ENCODE data around the gene KLHDC4.

The KLHDC4 gene

GRCh38 chr16:87709677-87710076 lies 56.1 kb downstream of the KLHDC4 start:
- no peak overlapping the region for H3K27ac ChIP-seq (ENCODE audit: low read depth, low read length)
- no peaks in the 10 kb centered on the region for H3K27me3 ChIP-seq (ENCODE audit: control insufficient read depth in 5 of 5, insufficient read depth in 4 of 5, low read length in 5 of 5)
- H3K9me3 ChIP-seq (ENCODE audit: control insufficient read depth in 5 of 5, low read length in 5 of 5), result no peaks in the 10 kb centered on the region
- peaks cover 0 to 88% (median 62%) of the 10 kb centered on the region in 5 donors for H3K36me3 ChIP-seq (ENCODE audit: control insufficient read depth in 5 of 5, insufficient read depth in 5 of 5, low read length in 5 of 5)
- no peak overlapping the region for H3K9ac ChIP-seq (ENCODE audit: low read length in 5 of 5)
- no peaks in the 10 kb centered on the region for H3K4me1 ChIP-seq (ENCODE audit: control insufficient read depth in 5 of 5, insufficient read depth in 5 of 5, low read length in 5 of 5)
- no peak overlapping the region for H3K4me3 ChIP-seq (ENCODE audit: low read depth in 1 of 5, low read length in 5 of 5)

GRCh38 chr16:87708881-87709638 lies 56.7 kb downstream of the KLHDC4 start:
- Histone ChIP-seq H3K4me3 (ENCODE audit: low read depth in 1 of 5, low read length in 5 of 5) (no peak overlapping the region), H3K27ac (ENCODE audit: low read depth, low read length) (no peak overlapping the region), H3K27me3 (ENCODE audit: control insufficient read depth in 5 of 5, insufficient read depth in 4 of 5, low read length in 5 of 5) (no peaks in the 10 kb centered on the region), H3K36me3 (ENCODE audit: control insufficient read depth in 5 of 5, insufficient read depth in 5 of 5, low read length in 5 of 5) (peaks cover 0 to 84% (median 56%) of the 10 kb centered on the region in 5 donors), H3K4me1 (ENCODE audit: control insufficient read depth in 5 of 5, insufficient read depth in 5 of 5, low read length in 5 of 5) (no peaks in the 10 kb centered on the region), H3K9me3 (ENCODE audit: control insufficient read depth in 5 of 5, low read length in 5 of 5) (no peaks in the 10 kb centered on the region), H3K9ac (ENCODE audit: low read length in 5 of 5) (no peak overlapping the region)

GRCh38 chr16:87707714-87708580 lies 57.8 kb downstream of the KLHDC4 start:
- no peak overlapping the region for H3K4me3 ChIP-seq (ENCODE audit: low read depth in 1 of 5, low read length in 5 of 5)
- H3K4me1 ChIP-seq (ENCODE audit: control insufficient read depth in 5 of 5, insufficient read depth in 5 of 5, low read length in 5 of 5), result no peaks in the 10 kb centered on the region
- H3K9me3 ChIP-seq (ENCODE audit: control insufficient read depth in 5 of 5, low read length in 5 of 5), result no peaks in the 10 kb centered on the region
- no peaks in the 10 kb centered on the region for H3K27me3 ChIP-seq (ENCODE audit: control insufficient read depth in 5 of 5, insufficient read depth in 4 of 5, low read length in 5 of 5)
- peaks cover 0 to 82% (median 60%) of the 10 kb centered on the region in 5 donors for H3K36me3 ChIP-seq (ENCODE audit: control insufficient read depth in 5 of 5, insufficient read depth in 5 of 5, low read length in 5 of 5)
- H3K27ac ChIP-seq (ENCODE audit: low read depth, low read length), result no peak overlapping the region
- H3K9ac ChIP-seq (ENCODE audit: low read length in 5 of 5), result no peak overlapping the region

DNA sequence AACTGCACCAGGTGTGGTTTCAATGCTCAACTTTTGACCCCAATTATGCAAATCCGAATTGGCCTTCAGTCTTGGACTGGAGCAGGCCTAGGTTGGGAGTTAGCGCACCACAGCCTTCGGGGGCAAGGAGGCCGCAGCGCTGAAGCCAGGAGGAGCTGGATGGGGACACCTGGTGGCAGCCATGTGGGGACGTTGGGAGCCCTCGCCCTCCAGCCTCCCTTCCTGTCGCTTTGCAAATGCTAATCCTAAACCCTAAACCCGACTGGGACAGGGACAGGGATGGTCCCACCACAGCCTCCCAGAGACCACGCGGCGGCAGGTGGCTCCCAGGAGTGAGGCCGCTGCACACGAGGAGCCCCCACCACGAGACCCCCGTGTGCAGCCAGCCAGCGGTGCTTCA lies 58.7 kb downstream of the KLHDC4 start:
- Histone ChIP-seq H3K4me1 (ENCODE audit: control insufficient read depth in 5 of 5, insufficient read depth in 5 of 5, low read length in 5 of 5) (peaks cover 0 to 4% (median 0%) of the 10 kb centered on the region in 5 donors), H3K27me3 (ENCODE audit: control insufficient read depth in 5 of 5, insufficient read depth in 4 of 5, low read length in 5 of 5) (no peaks in the 10 kb centered on the region), H3K27ac (ENCODE audit: low read depth, low read length) (no peak overlapping the region), H3K9me3 (ENCODE audit: control insufficient read depth in 5 of 5, low read length in 5 of 5) (no peaks in the 10 kb centered on the region), H3K9ac (ENCODE audit: low read length in 5 of 5) (no peak overlapping the region), H3K4me3 (ENCODE audit: low read depth in 1 of 5, low read length in 5 of 5) (no peak overlapping the region), H3K36me3 (ENCODE audit: control insufficient read depth in 5 of 5, insufficient read depth in 5 of 5, low read length in 5 of 5) (peaks cover 0 to 78% (median 58%) of the 10 kb centered on the region in 5 donors)

DNA sequence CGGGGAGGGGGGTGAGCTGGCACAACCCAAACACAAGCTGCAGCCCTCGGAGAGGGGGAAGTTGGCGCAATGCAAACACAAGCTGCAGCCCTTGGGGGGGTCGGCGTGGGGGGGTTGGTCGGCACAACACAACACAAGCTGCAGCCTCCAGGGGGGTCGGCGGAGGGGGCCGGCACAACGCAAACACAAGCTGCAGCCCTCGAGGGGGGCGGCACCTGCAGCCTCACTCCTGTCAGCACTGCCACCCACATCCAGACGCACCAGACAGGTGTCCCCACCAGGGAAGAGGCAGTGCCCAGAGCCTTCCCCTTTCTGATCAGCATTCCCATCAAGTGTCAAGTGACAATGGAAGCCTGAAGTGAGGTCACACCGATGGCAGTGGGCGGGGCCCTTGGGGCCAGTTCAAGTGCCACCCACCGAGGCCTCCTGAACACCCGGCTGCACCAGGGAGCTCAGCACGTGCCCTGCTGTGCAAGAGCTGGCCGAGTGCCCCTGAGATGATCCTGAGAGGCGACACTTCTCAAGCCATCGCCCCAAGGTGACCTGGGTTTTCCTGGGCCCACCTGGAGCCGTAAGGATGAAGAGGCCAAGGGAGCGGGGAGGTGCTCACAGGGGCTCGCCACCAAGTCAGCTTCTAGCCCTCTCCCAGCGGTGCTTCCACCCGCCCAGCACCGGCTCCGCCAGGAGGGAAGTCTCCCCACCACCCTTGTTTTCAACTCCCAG lies 59.3 kb downstream of the KLHDC4 start:
- Histone ChIP-seq H3K4me3 (ENCODE audit: low read depth in 1 of 5, low read length in 5 of 5) (no peak overlapping the region), H3K36me3 (ENCODE audit: control insufficient read depth in 5 of 5, insufficient read depth in 5 of 5, low read length in 5 of 5) (peaks cover 0 to 79% (median 61%) of the 10 kb centered on the region in 5 donors), H3K9me3 (ENCODE audit: control insufficient read depth in 5 of 5, low read length in 5 of 5) (no peaks in the 10 kb centered on the region), H3K27ac (ENCODE audit: low read depth, low read length) (no peak overlapping the region), H3K4me1 (ENCODE audit: control insufficient read depth in 5 of 5, insufficient read depth in 5 of 5, low read length in 5 of 5) (peaks cover 0 to 4% (median 0%) of the 10 kb centered on the region in 5 donors), H3K9ac (ENCODE audit: low read length in 5 of 5) (no peak overlapping the region), H3K27me3 (ENCODE audit: control insufficient read depth in 5 of 5, insufficient read depth in 4 of 5, low read length in 5 of 5) (no peaks in the 10 kb centered on the region)

GRCh38 chr16:87705771-87706277 lies 60.0 kb downstream of the KLHDC4 start:
- Histone ChIP-seq H3K4me1 (ENCODE audit: control insufficient read depth in 5 of 5, insufficient read depth in 5 of 5, low read length in 5 of 5) (peaks cover 0 to 4% (median 0%) of the 10 kb centered on the region in 5 donors), H3K4me3 (ENCODE audit: low read depth in 1 of 5, low read length in 5 of 5) (no peak overlapping the region), H3K27ac (ENCODE audit: low read depth, low read length) (no peak overlapping the region), H3K9me3 (ENCODE audit: control insufficient read depth in 5 of 5, low read length in 5 of 5) (no peaks in the 10 kb centered on the region), H3K27me3 (ENCODE audit: control insufficient read depth in 5 of 5, insufficient read depth in 4 of 5, low read length in 5 of 5) (no peaks in the 10 kb centered on the region), H3K36me3 (ENCODE audit: control insufficient read depth in 5 of 5, insufficient read depth in 5 of 5, low read length in 5 of 5) (peaks cover 0 to 79% (median 59%) of the 10 kb centered on the region in 5 donors), H3K9ac (ENCODE audit: low read length in 5 of 5) (no peak overlapping the region)

GRCh38 chr16:87704754-87705353 lies 60.9 kb downstream of the KLHDC4 start:
- Histone ChIP-seq H3K9me3 (ENCODE audit: control insufficient read depth in 5 of 5, low read length in 5 of 5) (no peaks in the 10 kb centered on the region), H3K27me3 (ENCODE audit: control insufficient read depth in 5 of 5, insufficient read depth in 4 of 5, low read length in 5 of 5) (no peaks in the 10 kb centered on the region), H3K9ac (ENCODE audit: low read length in 5 of 5) (no peak overlapping the region), H3K36me3 (ENCODE audit: control insufficient read depth in 5 of 5, insufficient read depth in 5 of 5, low read length in 5 of 5) (peaks cover 0 to 75% (median 54%) of the 10 kb centered on the region in 5 donors), H3K4me1 (ENCODE audit: control insufficient read depth in 5 of 5, insufficient read depth in 5 of 5, low read length in 5 of 5) (peaks cover 0 to 4% (median 0%) of the 10 kb centered on the region in 5 donors), H3K4me3 (ENCODE audit: low read depth in 1 of 5, low read length in 5 of 5) (no peak overlapping the region), H3K27ac (ENCODE audit: low read depth, low read length) (no peak overlapping the region)

DNA sequence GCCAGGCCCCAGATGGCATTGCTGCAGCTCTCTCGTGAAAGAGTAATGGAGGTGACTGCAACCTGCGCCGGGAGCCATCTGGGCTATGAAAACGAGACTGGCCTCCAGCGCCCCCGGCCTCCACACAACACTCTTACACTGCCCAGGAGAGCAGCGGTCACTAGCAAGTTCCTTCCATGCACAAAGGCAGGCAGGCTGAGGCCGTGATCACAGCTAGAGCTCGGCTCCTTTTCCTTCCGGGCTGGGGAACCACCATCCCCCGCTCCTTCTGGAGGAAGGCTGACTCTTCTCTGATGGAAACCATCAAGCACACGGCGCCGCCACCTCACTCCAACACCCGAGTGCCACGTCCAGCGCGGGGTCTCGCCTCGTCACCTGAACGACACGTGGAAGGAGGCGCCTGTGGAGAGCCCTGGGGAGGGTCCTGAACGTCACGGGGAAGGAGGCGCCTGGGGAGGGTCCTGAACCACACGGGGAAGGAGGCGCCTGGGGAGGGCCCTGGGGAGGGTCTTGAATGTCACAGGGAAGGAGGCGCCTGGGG lies 61.9 kb downstream of the KLHDC4 start:
- Histone ChIP-seq H3K27me3 (ENCODE audit: control insufficient read depth in 5 of 5, insufficient read depth in 4 of 5, low read length in 5 of 5) (no peaks in the 10 kb centered on the region), H3K4me3 (ENCODE audit: low read depth in 1 of 5, low read length in 5 of 5) (no peak overlapping the region), H3K27ac (ENCODE audit: low read depth, low read length) (no peak overlapping the region), H3K9me3 (ENCODE audit: control insufficient read depth in 5 of 5, low read length in 5 of 5) (no peaks in the 10 kb centered on the region), H3K36me3 (ENCODE audit: control insufficient read depth in 5 of 5, insufficient read depth in 5 of 5, low read length in 5 of 5) (peaks cover 0 to 72% (median 49%) of the 10 kb centered on the region in 5 donors), H3K4me1 (ENCODE audit: control insufficient read depth in 5 of 5, insufficient read depth in 5 of 5, low read length in 5 of 5) (peaks cover 0 to 4% (median 0%) of the 10 kb centered on the region in 5 donors), H3K9ac (ENCODE audit: low read length in 5 of 5) (no peak overlapping the region)

GRCh38 chr16:87703071-87703470 lies 62.7 kb downstream of the KLHDC4 start:
- Histone ChIP-seq H3K27ac (ENCODE audit: low read depth, low read length) (no peak overlapping the region), H3K9ac (ENCODE audit: low read length in 5 of 5) (no peak overlapping the region), H3K27me3 (ENCODE audit: control insufficient read depth in 5 of 5, insufficient read depth in 4 of 5, low read length in 5 of 5) (no peaks in the 10 kb centered on the region), H3K9me3 (ENCODE audit: control insufficient read depth in 5 of 5, low read length in 5 of 5) (no peaks in the 10 kb centered on the region), H3K4me3 (ENCODE audit: low read depth in 1 of 5, low read length in 5 of 5) (no peak overlapping the region), H3K4me1 (ENCODE audit: control insufficient read depth in 5 of 5, insufficient read depth in 5 of 5, low read length in 5 of 5) (peaks cover 0 to 4% (median 0%) of the 10 kb centered on the region in 5 donors), H3K36me3 (ENCODE audit: control insufficient read depth in 5 of 5, insufficient read depth in 5 of 5, low read length in 5 of 5) (peaks cover 0 to 70% (median 41%) of the 10 kb centered on the region in 5 donors)

All from subcutaneous abdominal adipose tissue (tissue), 5 donors.